SK-N-SH (cell line): ENCODE data around the gene DCST1.

Experiments
- CTCF ChIP-seq: fragments of 200-600 bp; sonication (generic); IDR thresholded peaks from 2 replicates; pipeline ENCODE4 v1.6.1; 2017; ENCODE audit warnings: antibody characterized with exemption, mild to moderate bottlenecking, moderate library complexity
- ELF1 ChIP-seq: IDR thresholded peaks from 2 replicates; pipeline ENCODE4 v1.4.0; 2012
- EP300 ChIP-seq, 2 experiments: IDR thresholded peaks; 2 replicates each; pipeline versions ENCODE4 v1.4.0 to v1.6.1; 2012; ENCODE audit warnings: borderline replicate concordance in 1 of 2, low read depth in 1 of 2, low read length in 1 of 2
- EZH2phosphoT487 ChIP-seq: fragments of 200-600 bp; sonication (generic); IDR thresholded peaks from 2 replicates; pipeline ENCODE4 v1.6.1; 2017; ENCODE audit warnings: low read depth, mixed run types, mild to moderate bottlenecking, antibody characterized with exemption, moderate library complexity, borderline replicate concordance
- MAX ChIP-seq: IDR thresholded peaks from 2 replicates; pipeline ENCODE4 v1.4.0; 2012; ENCODE audit warnings: low read depth
- NFIC ChIP-seq: IDR thresholded peaks from 2 replicates; pipeline ENCODE4 v1.4.0; 2012; ENCODE audit warnings: borderline replicate concordance
- POLR2AphosphoS5 ChIP-seq: IDR thresholded peaks from 2 replicates; pipeline ENCODE4 v1.6.1; 2012; ENCODE audit warnings: low read depth, low read length
- RAD21 ChIP-seq: IDR thresholded peaks from 2 replicates; pipeline ENCODE4 v1.6.1; 2012; ENCODE audit warnings: mild to moderate bottlenecking, low read length
- RCOR1 ChIP-seq: fragments of 150-350 bp; IDR thresholded peaks from 2 replicates; pipeline ENCODE4 v1.6.1; 2017; ENCODE audit warnings: antibody characterized with exemption, low read length
- REST ChIP-seq: IDR thresholded peaks from 2 replicates; pipeline ENCODE4 v1.6.1; 2012; ENCODE audit warnings: mild to moderate bottlenecking, low read depth, low read length, moderate library complexity
- SIN3A ChIP-seq: IDR thresholded peaks from 2 replicates; pipeline ENCODE4 v1.6.1; 2012; ENCODE audit warnings: low read depth, mild to moderate bottlenecking, low read length, moderate library complexity, borderline replicate concordance
- YY1 ChIP-seq: IDR thresholded peaks from 2 replicates; pipeline ENCODE4 v1.4.0; 2012; ENCODE audit warnings: low read depth, mild to moderate bottlenecking
- ZBTB33 ChIP-seq: IDR thresholded peaks from 2 replicates; pipeline ENCODE4 v1.4.0; 2012; ENCODE audit warnings: low read depth, borderline replicate concordance

GRCh38 chr1:155018617-155019348 is 14.8 kb upstream of the DCST1 start:
- TF ChIP-seq CTCF = no peak
- TF ChIP-seq SIN3A = no peak
- no peak for TF ChIP-seq ELF1
- no peak for TF ChIP-seq REST
- no peak for TF ChIP-seq RCOR1
- no peak for TF ChIP-seq EP300 (IDR thresholded peaks at IDR 0.05; ENCODE audit: borderline replicate concordance in 1 of 2, low read depth in 1 of 2, low read length in 1 of 2)
- no peak for TF ChIP-seq RAD21
- TF ChIP-seq POLR2AphosphoS5 = no peak
- TF ChIP-seq EZH2phosphoT487 = no peak
- no peak for TF ChIP-seq MAX
- TF ChIP-seq YY1 = no peak
- TF ChIP-seq ZBTB33 = no peak
- no peak for TF ChIP-seq NFIC
